HG03460 (cell line): ENCODE data around the gene MCCC1.
"Not testable (repeated sequence)": the region's sequence is repeated elsewhere in the genome, so short reads cannot be mapped to it uniquely, and the experiment has no call there.

Experiments used
- ATAC-seq: cut with Tn5 transposase; IDR thresholded peaks from one replicate; pipeline ENCODE4 v1.9.1; 2021; ENCODE audit not compliant: unreplicated experiment

Gene MCCC1

GRCh38 chr3:183106635-183107034 is 7.3 kb upstream of the MCCC1 start:
- no peak for ATAC-seq

DNA sequence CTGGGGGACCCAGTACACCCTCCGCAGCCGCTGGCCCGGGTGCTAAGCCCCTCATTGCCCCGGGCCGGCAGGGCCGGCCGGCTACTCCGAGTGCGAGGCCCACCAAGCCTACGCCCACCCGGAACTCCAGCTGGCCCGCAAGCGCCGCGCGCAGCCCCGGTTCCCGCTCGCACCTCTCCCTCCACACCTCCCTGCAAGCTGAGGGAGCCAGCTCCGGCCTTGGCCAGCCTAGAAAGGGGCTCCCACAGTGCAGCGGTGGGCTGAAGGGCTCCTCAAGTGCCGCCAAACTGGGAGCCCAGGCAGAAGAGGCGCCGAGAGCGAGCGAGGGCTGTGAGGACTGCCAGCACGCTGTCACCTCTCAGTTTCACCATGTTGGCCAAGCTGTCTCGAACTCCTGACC is 4.7 kb upstream of the MCCC1 start:
- not testable (repeated sequence) for ATAC-seq

- not testable (repeated sequence) for ATAC-seq
Observed at GRCh38 chr3:183101040-183101439, 1.7 kb upstream of the MCCC1 start.

- no peak for ATAC-seq
Observed at GRCh38 chr3:183100376-183100775, 1.1 kb upstream of the MCCC1 start.

GRCh38 chr3:183099838-183100204 is 525 bp upstream of the MCCC1 start:
- ATAC-seq = peak; percentile 7

DNA sequence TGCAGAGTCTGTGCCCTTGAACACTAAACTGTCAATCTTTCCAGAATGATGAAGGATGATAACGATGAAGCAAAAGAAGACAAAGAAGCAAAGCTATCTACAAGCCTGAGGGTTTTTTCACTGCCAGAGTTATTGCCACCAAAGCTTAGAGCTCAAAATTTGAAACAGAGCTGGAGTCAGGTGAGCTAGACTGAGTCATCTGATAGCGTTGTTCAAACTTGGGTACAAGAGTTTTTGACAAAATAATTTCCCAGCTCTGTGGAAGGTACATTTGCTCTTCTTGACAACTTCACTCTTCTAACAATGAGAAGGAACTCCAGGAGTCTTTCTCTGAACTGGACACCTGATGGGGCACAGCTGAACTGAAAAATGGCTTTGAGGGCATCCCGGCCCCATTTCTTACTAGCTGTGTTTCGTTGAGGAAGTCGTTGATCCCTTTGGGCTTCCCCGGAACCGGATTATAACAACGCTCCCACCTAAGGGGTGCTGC is 715 bp downstream of the MCCC1 start:
- ATAC-seq = no peak

DNA sequence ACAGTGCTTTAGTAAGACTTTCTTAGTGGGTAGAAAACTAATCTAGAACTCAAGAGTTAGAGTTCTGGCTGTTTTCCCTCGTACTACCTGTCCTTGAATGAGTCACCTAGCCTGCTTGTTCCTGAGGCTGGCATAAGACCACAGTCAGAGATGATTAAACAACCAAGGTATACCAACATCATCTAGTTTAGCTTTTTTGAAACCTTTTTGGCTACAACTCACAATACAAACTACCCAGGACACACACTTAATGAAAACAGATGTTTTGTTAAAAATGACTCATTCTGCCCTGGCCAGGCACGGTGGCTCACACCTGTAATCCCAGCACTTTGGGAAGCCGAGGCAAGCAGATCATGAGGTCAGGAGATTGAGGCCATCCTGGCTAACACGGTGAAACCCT is 4.6 kb downstream of the MCCC1 start:
- no peak for ATAC-seq

DNA sequence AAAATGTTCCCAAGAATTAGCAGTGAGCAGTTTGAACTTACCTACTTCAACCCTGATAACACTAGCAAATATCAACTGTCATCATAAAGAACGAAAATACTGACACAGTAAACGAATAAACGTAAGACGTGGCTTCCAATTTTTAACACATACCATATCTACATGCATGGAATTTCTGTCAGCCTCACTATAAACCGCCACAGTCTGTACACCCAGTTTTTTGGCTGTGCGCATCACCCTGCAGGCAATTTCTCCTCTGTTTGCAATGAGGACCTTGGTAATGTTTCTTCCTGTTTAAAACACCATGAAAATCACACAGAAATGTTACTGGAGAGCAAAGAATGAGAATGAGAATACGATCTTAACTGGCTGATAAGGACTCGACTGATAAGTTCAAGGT is 7.0 kb downstream of the MCCC1 start:
- no peak for ATAC-seq

DNA sequence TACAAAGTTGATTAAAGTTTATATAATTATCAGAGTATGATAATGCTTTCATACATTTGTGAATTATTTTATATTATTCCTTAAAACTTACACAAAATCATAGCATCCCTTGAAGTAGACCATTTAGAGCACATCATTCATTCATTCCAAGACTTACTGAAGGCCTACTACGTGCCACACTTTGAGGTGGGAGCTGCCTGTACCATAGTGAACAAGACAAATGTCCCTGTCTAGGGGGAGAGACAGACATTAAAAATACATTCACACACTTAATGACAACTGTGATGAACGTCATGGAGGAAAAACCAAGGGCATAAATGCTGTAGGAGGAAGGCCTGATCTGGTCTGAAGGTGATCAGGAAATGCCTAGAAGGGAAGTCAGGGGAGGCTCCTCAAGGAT is 12.1 kb downstream of the MCCC1 start:
- no peak for ATAC-seq

DNA sequence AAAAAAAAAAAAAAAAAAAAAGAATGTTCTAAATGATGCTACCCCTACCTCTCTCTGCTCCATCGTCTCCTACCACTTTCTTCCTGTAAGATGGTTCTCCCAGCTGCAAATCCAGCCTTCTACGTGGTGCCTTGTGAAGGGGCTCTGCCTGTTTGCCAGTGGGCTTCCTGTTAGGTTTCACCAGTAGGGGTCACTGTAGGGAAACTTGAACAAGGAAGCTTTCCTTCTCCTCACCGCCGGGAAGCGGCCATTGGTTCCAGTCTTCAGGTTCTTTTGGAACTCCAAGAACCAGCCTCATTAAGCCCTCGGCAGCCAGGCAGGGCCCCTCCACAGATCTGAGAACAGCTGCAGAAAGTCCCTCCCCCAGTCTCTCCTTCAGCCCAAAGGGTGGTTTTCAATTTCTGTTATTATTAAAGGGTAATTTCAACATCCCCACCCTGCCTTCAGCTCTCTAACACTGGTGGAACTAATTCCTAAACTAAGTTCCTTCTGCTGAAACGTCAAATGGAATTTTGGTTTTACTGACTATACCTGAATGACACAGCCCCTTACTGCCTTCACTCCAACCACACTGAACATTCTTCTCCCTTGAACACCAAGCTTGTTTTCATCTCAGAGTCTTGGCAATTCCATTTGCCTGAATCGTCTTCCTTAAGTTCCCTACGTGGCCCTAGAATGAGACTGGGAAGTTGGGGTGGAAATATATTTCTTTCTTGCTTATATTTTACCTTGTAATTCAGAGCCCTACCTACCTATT is 13.5 kb downstream of the MCCC1 start:
- no peak for ATAC-seq

- no peak for ATAC-seq
Observed at GRCh38 chr3:183082355-183082915, 16.9 kb downstream of the MCCC1 start.

GRCh38 chr3:183081459-183082183 is 17.7 kb downstream of the MCCC1 start:
- no peak for ATAC-seq

DNA sequence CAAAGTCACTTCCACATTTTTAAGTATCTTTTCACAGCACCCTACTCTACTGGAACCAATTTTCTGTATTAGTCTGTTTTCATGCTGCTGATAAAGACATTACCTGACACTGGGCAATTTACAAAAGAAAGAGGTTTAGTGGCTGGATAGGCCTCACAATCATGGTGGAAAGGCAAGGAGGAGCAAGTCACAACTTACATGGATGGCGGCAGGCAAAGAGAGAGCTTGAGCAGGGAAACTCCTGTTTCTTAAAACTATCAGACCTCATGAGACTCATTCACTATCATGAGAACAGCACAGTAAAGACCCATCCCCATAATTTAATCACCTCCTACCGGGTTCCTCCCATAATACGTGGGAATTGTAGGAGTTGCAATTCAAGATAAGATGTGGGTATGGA is 18.7 kb downstream of the MCCC1 start:
- ATAC-seq = no peak

DNA sequence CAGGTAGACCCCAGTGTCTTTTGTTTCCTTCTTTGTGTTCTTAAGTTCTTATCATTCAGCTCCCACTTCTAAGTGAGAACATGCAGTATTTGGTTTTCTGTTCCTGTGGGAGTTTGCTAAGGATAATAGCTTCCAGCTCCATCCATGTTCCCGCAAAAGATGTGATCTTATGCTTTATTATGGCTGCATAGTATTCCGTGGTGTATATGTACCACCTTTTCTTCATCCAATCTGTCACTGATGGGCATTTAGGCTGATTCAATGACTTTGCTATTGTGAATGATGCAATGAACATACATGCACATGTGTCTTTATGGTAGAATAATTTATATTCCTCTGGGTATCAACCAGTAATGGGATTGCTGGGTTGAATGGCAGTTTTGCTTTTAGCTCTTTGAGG is 24.4 kb downstream of the MCCC1 start:
- ATAC-seq = no peak

DNA sequence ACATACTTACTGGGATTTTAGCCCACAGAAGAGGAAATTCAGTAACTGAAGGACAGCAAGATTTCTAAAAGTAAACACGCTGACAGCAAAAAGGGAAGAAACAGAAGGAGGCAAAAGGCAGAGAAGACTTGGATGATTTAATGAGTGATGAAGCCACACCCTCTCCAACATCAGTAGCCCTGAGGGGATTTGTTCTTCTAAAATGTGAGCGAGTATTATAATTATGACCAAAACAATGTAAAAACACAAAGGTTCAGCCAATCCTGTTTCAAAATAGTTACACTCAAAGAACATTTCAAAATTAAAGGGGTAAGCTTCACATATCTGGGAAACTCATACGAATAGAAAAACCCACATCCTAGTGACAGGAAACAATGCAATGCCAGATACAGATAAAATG is 25.0 kb downstream of the MCCC1 start:
- ATAC-seq = no peak

- no peak for ATAC-seq
Observed at GRCh38 chr3:183073839-183074238, 25.5 kb downstream of the MCCC1 start.

- no peak for ATAC-seq
Observed at GRCh38 chr3:183070892-183071291, 28.4 kb downstream of the MCCC1 start.

- no peak for ATAC-seq
Observed at GRCh38 chr3:183069086-183069485, 30.2 kb downstream of the MCCC1 start.

DNA sequence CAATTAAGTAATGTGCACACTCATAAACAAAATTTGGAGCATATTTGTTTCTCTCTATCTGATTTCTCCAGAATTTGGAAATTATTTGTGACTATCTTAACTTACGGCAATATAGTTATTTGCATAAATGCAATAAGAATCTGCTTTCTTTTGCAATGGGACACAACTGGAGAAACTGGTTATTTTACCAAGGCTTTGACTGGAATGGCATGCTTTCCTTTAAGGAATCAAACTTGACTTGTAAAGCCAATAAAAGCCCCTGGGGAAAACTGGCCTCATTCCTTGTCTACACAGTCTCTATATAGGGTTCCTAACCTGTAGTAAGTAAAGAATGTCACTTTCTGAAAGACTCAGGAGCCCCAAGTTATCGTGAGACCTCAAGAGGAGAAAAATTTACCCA is 32.4 kb downstream of the MCCC1 start:
- not testable (repeated sequence) for ATAC-seq

- no peak for ATAC-seq
Observed at GRCh38 chr3:183064475-183064874, 34.8 kb downstream of the MCCC1 start.

DNA sequence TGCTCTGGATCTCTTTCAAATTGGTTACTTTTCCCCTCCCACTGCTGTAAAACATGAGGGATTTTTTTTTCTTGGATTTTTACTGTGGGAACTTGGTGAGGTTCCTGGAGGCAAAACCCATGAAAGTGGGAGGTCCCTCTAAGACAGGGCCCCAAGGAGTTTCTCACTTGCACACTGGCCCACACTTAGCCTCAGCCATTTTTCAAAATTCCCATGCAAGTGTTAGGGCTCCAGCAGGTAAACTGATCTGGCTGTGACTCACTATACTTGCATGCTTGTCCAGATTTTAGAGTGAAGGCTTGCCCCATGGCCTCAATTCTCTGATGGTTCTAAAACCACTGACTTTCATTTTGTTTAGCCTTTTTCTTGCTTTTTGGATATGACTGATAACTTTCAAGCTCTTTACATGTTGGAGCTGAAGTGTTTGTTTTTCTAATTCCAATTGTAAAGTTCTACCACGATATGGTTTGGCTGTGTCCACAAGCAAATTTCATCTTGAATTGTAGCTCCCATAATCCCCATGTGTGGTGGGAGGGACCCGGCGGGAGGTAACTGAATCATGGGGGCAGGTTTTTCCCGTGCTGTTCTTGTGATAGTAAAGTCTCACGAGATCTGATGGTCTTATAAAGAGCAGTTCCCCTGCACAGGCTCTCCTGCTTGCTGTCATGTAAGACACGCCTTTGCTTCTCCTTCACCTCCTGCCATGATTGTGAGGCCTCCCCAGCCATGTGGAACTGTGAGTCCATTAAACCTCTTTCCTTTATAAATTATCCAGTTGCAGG is 37.7 kb downstream of the MCCC1 start:
- no peak for ATAC-seq
